HG02938 (cell line): Measurements from ENCODE around the gene RENBP.
"Not testable (repeated sequence)": the region's sequence is repeated elsewhere in the genome, so short reads cannot be mapped to it uniquely, and the experiment has no call there.

ENCODE experiments used
- ATAC-seq: cut with Tn5 transposase; IDR thresholded peaks from one replicate; pipeline ENCODE4 v1.9.1; 2021; ENCODE audit warnings: mild to moderate bottlenecking, moderate library complexity; ENCODE audit not compliant: unreplicated experiment

The RENBP gene

GRCh38 chrX:153944140-153944799, at the start of gene RENBP:
TSS of gene RENBP (minus strand) at chrX:153944643. CDS start at chrX:153944610, 33 bp downstream.
- ATAC-seq, result no peak

GRCh38 chrX:153993978-153994377, 49.5 kb upstream of the RENBP start:
- no peak for ATAC-seq

GRCh38 chrX:153993079-153993478, 48.6 kb upstream of the RENBP start:
- ATAC-seq, result no peak

GRCh38 chrX:153992180-153992579, 47.7 kb upstream of the RENBP start:
- ATAC-seq, result no peak

- ATAC-seq, result no peak
Observed at GRCh38 chrX:153991013-153991580, 46.7 kb upstream of the RENBP start.

GRCh38 chrX:153989973-153990655, 45.7 kb upstream of the RENBP start:
- ATAC-seq, result no peak

GRCh38 chrX:153988493-153988892, 44.0 kb upstream of the RENBP start:
- no peak for ATAC-seq

- no peak for ATAC-seq
Observed at GRCh38 chrX:153984351-153985178, 40.1 kb upstream of the RENBP start.

- no peak for ATAC-seq
Observed at GRCh38 chrX:153983321-153983801, 38.9 kb upstream of the RENBP start.

GRCh38 chrX:153981771-153982533, 37.5 kb upstream of the RENBP start:
- ATAC-seq, result no peak

- no peak for ATAC-seq
Observed at GRCh38 chrX:153981231-153981630, 36.8 kb upstream of the RENBP start.

GRCh38 chrX:153980394-153980793, 36.0 kb upstream of the RENBP start:
- ATAC-seq, result not testable (repeated sequence)

- no peak for ATAC-seq
Observed at GRCh38 chrX:153974726-153975286, 30.4 kb upstream of the RENBP start.

- ATAC-seq, result no peak
Observed at GRCh38 chrX:153974003-153974725, 29.7 kb upstream of the RENBP start.

- ATAC-seq, result no peak
Observed at GRCh38 chrX:153973127-153974002, 28.9 kb upstream of the RENBP start.

- ATAC-seq, result peak; percentile 36
Observed at GRCh38 chrX:153972368-153973126, 28.1 kb upstream of the RENBP start, which contains the start of gene TMEM187. TSS of gene TMEM187 (plus strand) at chrX:153972754. CDS start at chrX:153982063, 9,309 bp downstream.
